HG02870 (cell line): ENCODE measurements around the gene ALG11.
"Not testable (repeated sequence)": the region's sequence is repeated elsewhere in the genome, so short reads cannot be mapped to it uniquely, and the experiment has no call there.

ENCODE experiments used
- ATAC-seq: cut with Tn5 transposase; IDR thresholded peaks from one replicate; pipeline ENCODE4 v1.9.1; 2021; ENCODE audit warnings: mild to moderate bottlenecking, moderate library complexity; ENCODE audit not compliant: unreplicated experiment

ALG11 gene

DNA sequence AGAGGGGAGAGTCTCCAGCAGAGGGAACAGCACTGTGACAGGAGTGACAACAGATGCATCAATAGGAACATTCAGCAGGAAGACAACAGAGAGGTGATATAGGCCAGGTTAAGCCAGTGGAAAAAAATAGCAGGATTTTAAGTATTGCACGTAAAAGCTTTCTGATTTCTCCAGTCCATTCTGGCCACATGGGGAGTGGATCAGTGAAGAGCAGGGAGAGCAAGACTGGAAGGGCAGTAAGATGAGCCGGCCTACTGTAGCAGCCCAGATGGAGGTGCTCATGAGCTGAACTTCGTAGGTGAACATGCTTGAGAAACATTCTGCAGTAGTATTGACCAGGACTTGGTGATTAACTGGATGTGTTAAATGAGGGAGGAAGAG lies 14.0 kb downstream of the ALG11 start:
- no peak for ATAC-seq

DNA sequence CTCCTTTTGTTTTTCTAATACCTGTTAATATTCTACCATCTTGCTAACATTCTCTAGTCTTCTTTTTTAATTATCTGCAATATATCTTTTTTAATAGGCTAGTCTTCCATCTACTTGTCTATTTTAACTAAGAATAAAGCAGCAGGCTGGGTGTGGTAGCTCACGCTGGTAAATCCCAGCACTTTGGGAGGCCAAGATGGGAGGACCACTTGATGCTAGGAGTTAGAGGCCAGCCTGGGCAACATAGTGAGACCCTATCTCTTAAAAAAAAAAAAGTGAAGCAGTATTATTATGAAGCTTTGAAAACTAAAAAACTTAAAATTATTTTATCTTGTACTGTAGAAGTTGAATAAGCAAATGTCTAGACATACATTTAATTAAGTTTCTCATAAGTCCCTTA lies 15.6 kb downstream of the ALG11 start:
- ATAC-seq: no peak

DNA sequence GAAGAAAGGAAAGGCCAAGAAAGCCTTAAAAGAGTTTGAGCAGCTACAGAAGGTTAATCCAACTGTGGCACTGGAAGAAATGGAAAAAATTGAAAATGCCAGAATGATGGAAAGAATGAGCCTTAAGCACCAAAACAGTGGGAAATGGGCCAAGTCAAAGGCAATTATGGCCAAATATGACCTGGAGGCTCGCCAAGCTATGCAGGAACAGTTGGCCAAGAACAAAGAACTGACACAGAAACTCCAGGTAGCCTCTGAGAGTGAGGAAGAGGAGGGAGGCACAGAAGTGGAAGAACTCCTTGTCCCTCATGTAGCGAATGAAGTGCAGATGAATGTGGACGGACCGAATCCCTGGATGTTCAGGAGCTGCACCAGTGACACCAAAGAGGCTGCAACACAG lies 17.4 kb downstream of the ALG11 start:
- ATAC-seq: no peak

DNA sequence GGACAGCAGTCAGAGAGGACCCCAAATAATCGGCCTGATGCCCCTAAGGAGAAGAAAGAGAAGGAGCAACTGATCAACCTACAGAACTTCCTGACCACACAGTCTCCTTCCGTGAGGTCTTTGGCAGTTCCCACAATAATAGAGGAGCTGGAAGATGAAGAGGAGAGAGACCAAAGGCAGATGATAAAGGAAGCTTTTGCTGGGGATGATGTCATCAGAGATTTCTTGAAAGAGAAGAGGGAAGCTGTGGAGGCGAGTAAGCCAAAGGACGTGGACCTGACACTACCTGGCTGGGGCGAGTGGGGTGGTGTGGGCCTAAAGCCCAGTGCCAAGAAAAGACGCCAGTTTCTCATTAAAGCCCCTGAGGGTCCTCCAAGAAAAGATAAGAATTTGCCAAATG lies 18.2 kb downstream of the ALG11 start:
- ATAC-seq: not testable (repeated sequence)

DNA sequence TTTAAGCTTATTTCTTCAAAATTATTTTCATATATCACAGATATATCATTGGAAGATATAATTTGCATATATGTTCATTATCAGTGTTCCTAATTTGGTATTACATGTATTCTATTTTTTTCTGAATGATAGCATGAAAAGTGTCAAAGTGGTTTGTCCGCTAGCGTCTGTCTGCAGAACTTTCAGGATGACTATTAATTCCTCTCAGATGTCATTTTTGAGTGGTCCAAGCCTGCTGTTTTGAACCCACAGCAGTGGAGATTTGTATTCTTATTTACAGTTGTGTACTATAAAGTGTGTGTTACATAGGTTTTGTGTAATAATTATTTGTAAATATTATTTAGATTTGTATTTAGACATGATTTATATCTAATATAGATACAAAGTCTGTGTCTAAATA lies 20.8 kb downstream of the ALG11 start:
- peak; percentile 58 for ATAC-seq

DNA sequence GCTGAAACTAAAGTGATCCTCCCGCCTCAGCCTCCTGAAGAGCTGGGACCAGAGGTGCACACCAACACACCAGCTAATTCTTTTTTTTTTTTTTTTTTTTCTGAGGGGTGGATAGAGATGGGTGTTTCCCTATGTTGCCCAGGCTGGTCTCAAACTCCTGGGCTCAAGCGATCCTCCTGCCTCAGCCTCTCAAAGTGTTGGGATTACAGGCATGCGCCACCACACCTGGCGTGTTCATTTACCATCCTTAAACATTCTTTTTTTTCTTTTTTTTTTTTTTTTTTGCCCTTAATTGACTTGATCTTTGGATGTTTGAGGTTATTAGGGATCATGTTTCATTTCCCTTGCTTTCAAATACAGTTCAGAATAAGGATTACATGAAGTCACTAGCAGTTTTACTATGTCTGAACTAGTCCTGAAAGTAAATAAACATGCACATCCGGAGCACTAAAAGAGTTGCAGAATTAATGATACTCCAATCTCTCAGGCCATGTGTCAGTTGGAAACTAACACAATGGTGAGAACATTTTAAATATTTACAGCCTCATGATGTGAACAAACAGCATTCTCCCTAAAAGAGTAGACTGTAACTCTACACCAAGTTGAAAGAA lies 22.5 kb downstream of the ALG11 start:
- ATAC-seq: no peak

DNA sequence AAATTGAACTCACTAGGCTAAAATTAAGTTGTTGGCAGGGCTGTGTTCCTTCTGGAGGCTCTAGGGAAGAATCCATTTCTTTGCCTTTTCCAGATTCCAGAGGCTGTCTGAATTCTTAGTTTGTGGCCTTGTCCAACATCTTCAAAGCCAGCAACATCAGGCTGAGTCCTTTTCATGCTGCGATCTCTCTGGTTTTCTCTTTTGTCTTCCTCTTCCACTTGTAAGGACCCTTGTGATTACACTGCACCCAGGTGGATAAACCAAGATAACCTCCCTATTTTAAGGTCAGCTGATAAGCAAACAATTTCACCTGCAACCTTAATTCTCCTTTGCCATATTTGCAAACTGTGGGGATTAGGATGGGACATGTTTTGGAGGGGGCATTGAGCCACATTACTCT lies 23.8 kb downstream of the ALG11 start:
- ATAC-seq: no peak

DNA sequence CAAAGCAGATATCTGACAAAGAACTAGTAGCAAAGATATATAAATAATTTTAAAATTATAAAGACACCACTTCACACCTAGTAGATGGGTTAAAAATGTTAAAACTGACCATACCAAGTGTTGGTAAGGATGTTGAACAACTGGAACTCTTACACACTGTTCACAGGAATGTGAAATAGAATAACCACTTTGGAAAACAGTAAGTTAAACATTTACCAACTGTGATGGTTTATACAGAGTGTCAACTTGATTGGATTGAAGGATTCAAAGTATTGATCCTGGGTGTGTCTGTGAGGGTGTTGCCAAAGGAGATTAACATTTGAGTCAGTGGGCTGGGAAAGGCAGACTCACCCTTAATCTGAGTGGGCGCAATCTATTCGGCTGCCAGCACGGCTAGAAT lies 31.5 kb downstream of the ALG11 start:
- no peak for ATAC-seq

DNA sequence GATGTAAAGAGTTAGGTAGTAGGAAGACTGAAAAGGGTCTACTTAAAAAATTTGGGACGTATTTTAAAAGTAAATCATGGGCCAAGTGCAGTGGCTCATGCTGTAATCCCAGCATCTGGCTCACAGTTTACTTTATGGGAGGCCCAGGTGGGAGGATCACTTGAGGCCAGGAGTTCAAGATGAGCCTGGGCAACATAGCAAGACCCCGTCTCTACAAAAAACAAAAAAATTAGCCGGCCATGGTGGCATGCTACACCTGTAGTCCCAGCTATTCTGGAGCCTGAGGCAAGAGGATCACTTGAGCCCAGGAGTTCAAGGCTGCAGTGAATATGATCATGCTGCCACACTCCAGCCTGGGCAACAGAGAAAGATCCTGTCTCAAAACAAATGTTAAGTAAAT lies 35.3 kb downstream of the ALG11 start:
- no peak for ATAC-seq

DNA sequence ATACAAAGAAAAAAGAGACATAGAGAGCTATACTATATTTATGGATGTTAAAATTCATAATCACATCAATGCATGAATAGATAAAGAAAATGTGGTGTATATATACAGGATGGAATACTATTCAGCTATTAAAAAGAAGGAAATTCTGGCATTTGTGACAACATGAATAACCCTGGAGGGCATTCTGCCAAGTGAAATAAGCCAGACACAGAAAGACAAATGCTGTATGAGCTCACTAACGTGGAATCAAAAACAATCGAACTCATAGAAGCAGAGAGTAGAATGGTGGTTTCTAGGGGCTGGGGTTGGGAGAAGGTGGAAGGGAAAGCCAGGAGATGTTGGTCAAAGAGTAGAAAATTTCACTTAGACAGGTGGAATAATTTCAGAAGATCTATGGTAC lies 36.3 kb downstream of the ALG11 start:
- no peak for ATAC-seq

DNA sequence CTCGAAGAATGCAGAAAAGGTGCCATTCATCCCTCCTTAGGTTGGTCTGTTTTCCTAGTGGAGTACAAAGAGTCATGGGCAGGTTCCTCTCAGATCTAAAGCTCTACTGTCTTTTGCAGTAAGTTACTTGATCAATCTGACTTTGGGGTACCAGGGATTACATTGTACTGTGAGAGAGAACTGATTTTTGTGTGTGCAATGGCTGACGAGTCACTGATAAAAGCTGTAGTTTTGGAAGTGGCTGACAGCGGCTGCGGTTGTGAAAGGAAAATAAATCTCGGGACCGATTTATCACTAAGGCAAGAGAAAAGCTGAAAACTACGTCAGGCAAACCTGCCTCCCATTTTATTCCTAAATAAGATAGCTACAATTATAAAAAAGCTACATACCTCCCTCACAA lies 39.2 kb downstream of the ALG11 start:
- ATAC-seq: no peak

DNA sequence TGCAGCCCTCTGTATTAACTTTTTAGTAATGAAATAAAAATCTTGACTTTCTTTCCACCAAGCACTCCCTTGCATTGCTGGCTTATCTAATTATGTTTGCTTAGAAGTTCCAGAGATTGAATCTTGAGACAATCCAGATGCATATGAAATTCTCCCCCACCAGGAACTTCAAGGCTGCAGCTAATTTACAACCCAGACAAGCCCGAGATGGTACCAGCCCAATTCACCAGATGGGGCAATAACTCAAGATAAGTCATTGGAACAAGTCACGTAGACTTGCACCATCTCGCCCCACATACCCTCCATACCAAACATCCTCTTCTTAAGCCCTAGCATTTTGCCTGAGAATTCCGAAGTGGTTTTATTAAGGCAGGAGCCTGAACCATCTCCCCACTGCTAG lies 41.3 kb downstream of the ALG11 start:
- ATAC-seq: no peak

DNA sequence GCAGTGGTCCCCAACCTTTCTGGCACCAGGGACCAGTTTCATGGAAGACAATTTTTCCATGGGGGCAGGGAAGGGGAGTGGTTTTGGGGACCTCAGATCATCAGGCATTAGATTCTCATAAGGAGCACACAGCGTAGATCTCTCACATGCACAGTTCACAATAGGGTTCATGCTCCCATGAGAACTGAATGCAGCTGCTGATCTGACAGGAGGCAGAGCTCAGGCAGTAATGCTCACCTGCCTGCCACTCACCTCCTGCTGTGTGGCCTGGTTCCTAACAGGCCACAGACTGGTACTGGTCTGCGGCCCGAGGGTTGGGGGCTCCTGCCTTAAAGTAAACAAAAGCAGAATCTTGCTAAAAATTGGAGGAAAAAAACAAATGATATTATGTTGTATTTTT lies 48.9 kb downstream of the ALG11 start:
- ATAC-seq: not testable (repeated sequence)

DNA sequence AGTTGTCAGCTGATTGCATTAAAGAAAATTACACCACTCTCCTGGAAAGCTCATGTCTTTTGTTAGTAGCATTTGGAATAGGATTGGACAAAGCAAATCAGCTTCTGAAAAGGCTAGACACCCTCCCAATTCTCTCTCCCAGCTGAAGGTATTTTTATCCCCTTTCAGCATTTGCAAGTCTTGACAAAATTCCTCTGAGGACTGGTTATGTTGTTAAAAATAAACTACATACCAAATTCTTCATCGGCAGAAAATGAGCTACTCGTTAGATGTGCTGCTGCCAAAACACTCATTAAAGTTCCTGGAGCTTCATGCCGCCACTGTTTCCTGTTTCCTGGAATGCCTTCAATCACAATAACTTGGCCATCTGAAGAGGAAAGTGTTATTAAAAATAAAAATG lies 49.4 kb downstream of the ALG11 start:
- ATAC-seq: no peak

DNA sequence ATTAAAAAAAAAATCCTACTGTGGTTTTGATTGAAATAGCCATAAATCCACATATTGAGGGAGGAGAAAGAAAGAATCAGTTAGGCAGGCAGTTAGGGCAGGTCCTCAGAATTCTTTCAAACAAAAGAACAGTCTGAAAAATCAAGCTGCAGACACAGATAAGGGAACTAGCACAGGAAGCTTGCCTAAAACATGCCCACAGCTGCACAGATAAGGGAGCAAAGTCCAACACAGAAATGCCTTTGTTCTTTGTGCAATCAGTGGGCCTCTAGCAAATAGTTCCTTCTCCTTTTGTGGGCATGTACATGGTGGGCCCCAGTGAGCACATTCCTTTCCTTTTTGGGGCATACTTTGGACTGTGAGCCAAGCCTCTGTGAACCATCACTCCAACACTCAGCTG lies 55.0 kb downstream of the ALG11 start:
- ATAC-seq: no peak

DNA sequence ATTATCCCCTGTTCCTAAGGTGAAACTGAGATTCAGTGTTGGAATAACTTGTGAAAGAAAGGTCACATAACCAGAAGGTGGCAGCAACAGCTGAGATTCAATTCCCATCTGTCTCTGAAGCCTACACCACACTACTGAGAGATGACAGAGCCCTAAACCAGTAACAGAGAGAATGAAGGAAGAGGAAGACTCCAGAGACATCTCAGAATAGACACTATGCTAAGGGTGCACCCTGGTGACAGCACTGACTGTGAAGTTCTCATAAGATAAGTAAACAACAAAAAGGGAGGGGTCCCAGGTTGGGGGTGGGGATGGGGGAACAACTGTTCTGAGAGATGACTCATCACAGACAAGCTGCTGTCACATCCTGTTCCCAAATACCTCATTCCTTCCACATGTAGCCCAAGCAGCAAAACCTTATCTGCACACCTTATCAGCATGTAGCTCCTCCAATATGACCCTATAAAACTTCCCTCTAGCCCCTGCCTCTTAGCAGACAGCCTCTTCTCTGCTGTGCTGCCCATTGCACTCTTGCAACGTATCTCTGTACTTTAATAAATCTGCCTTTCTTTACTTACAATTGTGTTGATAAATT lies 58.8 kb downstream of the ALG11 start:
- ATAC-seq: no peak
